ENCODE results near the gene UQCR10.
A peak's percentile ranks its signal among the peaks of the same experiment; 100 is the strongest.

UQCR10 gene

GRCh38 chr22:29768052-29768693 lies 1.0 kb downstream of the UQCR10 start:
- no peak for TF ChIP-seq CTCF (IDR thresholded peaks at IDR 0.05; ENCODE audit: control extremely low read depth, extremely low read depth, low read depth, missing control alignments)
- POLR2A ChIA-PET, result no interaction called here
- DNase-seq (ENCODE audit: extremely low spot score), result no peak
- CTCF ChIA-PET, result no interaction called here

DNA sequence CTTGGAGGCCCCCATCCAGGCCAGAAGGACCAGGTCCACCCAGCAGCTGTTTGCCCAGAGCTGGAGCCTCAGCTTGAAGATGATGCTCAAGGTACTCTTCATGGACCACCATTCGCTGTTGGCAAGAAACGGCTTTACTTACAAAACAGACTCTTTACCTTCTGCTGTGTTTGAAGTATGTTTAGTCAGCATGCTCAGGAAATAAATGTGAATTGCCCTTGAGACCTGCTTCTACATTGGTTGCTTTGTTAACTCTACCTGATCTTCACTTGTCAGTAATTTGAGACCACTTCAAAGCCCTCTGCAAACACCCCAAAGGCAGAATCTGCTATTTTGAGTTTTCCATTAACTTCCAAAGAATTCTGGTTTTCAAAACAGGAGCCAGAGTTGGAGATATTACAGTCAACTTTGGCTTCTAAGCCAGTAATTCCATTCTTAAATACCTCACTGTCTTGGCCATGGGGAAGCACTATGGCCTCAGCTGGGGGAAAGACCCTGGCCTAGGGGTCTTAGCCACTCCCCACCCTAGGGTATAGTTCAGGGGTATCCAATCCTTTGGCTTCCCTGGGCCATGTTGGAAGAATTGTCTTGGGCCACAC lies 2.7 kb downstream of the UQCR10 start:
- no peak for DNase-seq (ENCODE audit: extremely low spot score)
- TF ChIP-seq CTCF (IDR thresholded peaks at IDR 0.05; ENCODE audit: control extremely low read depth, extremely low read depth, low read depth, missing control alignments), result no peak
- POLR2A ChIA-PET, result no interaction called here
- CTCF ChIA-PET, result interaction anchor here (1.1 kb wide), 1 partner anchor 9 kb away, joined by 3 read pairs; no protein-coding TSS in a partner anchor

GRCh38 chr22:29772170-29772641 lies 5.0 kb downstream of the UQCR10 start:
- POLR2A ChIA-PET, result interaction anchor here (0.6 kb wide), 1 partner anchor 857 kb away, joined by 3 read pairs; no protein-coding TSS in a partner anchor
- CTCF ChIA-PET, result interaction anchor here (1.3 to 1.7 kb wide), 3 partner anchors 10 to 61 kb away, joined by 3 to 5 read pairs (median 4); no protein-coding TSS in a partner anchor
- no peak for DNase-seq (ENCODE audit: extremely low spot score)
- TF ChIP-seq CTCF (IDR thresholded peaks at IDR 0.05; ENCODE audit: control extremely low read depth, extremely low read depth, low read depth, missing control alignments), result peak; percentile 32

GRCh38 chr22:29773233-29773632 lies 6.1 kb downstream of the UQCR10 start:
- POLR2A ChIA-PET, result no interaction called here
- no peak for DNase-seq (ENCODE audit: extremely low spot score)
- CTCF ChIA-PET, result interaction anchor here (0.8 to 1.7 kb wide), 5 partner anchors 8 to 232 kb away, joined by 3 to 4 read pairs (median 3); no protein-coding TSS in a partner anchor
- no peak for TF ChIP-seq CTCF (IDR thresholded peaks at IDR 0.05; ENCODE audit: control extremely low read depth, extremely low read depth, low read depth, missing control alignments)

DNA sequence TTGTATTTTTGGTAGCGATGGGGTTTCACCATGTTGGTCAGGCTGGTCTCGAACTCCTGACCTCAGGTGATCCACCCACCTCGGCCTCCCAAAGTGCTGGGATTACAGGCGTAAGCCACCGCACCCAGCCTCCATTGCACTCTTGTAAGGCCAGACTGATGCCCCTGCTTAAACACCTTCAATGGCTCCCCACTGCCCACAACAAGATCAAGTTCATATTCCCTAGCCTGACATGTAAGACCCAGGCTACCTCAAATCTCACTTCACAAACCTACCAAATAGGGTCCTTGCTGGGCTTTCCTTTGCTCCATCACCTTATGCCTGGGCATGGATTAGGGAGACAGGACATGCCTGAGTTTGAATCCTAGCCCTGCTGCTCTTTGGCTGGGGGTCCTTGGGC lies 13.1 kb downstream of the UQCR10 start:
- DNase-seq (ENCODE audit: extremely low spot score), result no peak
- TF ChIP-seq CTCF (IDR thresholded peaks at IDR 0.05; ENCODE audit: control extremely low read depth, extremely low read depth, low read depth, missing control alignments), result no peak
- POLR2A ChIA-PET, result no interaction called here
- CTCF ChIA-PET, result interaction anchor here (1.1 kb wide), 1 partner anchor 427 kb away, joined by 3 read pairs; no protein-coding TSS in a partner anchor

DNA sequence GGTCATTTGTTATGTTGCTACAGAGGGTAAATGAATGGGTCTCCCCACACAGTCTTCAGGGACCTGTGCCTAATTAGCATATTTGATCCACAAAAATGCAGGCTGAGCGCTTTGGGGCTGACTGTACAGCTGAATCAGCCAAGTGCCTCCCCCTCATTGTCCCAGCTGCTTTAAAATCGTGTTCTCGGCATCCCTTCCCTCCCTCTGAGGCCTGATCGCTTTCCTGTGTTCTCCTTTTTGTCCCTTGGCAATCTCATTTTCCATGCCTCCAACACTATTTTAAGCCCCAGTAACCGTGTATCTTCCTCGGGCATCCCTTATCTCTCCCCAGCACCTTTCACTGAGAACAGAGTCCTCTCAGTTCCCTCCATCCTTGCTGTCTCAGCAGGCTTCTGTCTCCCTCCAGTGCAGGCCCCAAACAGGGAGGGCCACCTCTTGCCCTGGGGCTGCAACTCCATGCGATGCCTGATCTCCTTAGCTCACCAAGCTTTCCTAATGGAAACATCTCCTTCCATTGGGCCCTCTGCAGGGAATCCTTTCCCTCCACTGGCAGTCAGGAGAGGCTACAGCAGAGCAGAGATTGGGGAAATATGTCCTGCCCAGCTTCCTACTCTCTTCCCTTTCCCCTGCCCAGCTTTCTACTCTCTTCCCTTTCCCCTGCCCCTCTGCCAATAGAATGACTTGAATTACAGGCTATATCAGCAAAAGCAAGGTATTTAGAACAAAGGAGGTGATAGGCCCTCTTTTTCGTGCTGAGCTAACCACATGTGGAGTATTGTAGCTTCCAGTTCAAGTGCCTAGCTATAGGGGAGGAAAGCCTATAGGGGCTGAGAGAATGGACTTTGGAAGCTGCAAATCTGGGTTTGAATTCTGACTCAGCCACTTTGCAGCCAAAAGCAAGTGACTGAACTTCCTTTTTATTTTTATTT lies 13.8 kb downstream of the UQCR10 start:
- ChIA-PET POLR2A (no interaction called here), CTCF (interaction anchor here (1.1 to 2.2 kb wide), 2 partner anchors 9 to 427 kb away, joined by 3 to 5 read pairs; no protein-coding TSS in a partner anchor)
- no peak for DNase-seq (ENCODE audit: extremely low spot score)
- TF ChIP-seq CTCF (IDR thresholded peaks at IDR 0.05; ENCODE audit: control extremely low read depth, extremely low read depth, low read depth, missing control alignments), result no peak
